NCI-H1694 treated with DMSO at 0.1 percent for 48 hours (cell line): Measurements from ENCODE around the gene CD300LB.
"Not testable (repeated sequence)": the region's sequence is repeated elsewhere in the genome, so short reads cannot be mapped to it uniquely, and the experiment has no call there.

ENCODE experiments used
- DNase-seq: peaks from one replicate; lab custom pipeline; 2025; lab: John Stamatoyannopoulos, UW

Gene CD300LB

GRCh38 chr17:74525781-74526288, 5.4 kb downstream of the CD300LB start:
- DNase-seq, result no peak

DNA sequence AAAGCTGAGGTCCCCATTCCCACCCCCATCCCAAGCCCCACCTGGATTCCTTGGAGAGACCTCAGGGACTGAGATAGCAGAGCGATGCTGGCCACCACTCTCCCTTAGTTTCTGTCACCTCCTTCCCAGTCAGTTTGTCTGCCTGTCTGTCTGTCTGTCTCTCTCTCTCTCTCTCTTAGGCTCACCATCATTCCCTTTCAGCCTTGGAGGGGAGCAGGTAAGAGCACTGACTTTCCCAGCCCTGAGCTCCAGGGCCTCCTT, 5.9 kb downstream of the CD300LB start:
- DNase-seq, result no peak

DNA sequence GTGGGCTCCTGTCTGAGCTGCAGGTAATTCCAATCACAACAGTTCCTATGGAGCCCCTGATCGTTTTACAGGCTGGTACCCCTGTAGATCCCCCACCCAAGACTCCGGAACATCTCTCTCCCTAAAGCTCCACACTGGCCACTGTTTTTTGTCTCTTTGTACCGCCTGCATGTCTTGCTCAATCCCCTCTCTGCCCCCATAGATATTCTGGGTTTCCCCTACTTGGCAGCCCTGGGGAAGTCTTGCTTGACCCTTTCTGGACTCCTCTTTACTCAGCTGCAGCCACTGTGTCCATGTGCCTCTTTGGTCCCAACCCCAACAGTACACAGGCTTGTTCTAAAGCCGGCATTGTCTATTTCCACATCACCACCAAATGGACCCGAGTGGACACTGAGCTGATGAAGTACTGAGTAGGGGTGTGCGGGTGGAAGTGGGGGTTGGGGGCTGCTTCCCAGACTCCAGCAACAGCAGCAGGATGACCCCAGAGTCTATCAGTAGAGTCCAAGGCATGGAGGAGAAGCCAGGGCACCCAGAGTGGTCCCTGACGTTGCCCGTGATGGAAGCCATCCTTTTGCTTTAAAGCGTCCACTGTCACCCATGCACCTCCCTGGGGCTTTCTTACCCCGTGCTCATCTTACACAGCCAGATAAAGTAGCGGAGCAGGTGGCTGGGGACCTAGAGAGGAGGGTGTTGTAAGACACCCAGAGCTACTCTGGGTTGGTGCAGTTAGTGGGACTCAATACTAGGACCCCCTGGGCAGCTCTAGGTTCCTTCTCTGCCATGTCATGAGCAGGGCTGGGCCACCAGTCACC, 6.4 kb downstream of the CD300LB start:
- no peak for DNase-seq

- DNase-seq, result no peak
Measured at GRCh38 chr17:74523308-74523707, 8.0 kb downstream of the CD300LB start.

DNA sequence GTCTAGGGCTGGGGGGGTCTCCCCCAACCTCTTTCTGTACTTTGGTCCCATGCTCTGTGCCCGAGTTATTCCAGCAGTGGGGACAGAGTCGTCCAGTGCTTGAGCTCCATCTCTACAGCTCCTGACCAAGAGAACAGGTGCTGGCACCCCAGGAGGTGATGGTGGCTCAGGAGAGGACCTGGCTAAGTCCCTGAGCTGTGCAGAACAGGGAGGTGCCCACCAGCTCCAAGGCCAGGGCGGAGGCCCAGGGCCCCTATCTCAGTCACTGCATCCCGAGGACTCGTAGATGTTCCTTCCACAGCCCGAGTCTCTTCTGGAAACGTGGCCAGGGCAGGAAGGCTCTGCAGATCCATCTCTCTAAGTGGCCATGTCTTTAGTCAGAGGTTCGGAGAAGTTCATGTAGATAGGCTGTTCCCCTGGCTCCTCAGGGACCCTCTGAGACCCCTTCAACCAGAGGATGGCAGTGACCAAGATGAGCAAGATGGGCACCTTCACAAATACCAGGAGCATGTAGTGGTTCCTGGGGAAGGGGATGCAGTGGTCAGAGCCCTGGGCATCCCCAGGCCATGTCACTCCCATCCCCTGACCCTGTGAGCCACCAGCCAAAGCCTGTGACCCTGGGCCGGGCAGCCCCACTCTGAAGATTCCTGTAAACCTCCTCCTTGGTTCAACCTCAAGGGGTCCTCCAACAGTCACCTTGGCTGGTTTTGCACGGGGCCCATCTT, 8.7 kb downstream of the CD300LB start:
- no peak for DNase-seq

DNA sequence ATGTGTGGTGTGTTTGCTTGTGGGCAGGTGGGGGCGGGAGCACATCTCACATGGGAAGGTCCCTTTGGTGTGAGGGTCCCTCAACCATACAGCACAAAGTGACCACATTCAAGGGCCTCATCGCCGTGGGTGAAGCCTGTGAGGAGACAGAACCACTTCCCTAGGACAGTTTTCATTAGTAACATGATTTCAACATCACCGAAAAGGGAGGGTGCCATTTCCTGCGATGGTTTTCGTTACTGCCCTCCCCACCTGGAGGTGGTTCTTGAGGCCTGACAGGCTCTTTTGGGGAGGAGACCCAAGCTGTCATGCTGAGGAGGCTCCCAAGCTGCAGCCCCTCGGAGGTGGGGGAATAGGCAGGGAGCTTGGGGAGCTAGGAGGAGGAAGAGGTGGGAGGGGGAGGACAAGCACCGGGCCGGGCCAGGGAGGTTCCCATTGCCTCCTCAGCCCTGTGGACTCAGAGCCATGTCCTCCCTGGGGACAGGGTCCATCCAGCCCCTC, 9.5 kb downstream of the CD300LB start:
- no peak for DNase-seq

- no peak for DNase-seq
Measured at GRCh38 chr17:74520790-74521480, 10.3 kb downstream of the CD300LB start.

DNA sequence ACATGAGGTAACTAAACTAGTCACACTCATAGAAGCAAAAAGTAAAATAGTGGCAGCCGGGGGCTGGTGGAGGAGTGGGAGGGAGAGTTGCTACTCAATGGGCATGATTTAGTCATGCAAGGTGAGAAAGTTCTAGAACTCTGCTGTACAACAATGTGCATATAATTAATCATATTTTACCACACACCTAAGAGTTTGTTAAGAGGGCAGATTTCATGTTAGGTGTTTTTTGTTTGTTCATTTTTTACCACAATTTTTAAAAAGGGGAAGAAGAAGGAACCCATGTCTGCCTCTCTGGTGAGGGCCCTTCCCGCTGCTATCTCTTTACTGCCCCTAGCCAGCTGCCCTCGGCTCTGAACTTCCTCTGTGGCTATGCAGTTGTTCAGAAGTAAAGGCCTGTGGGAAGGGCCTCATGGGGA, 11.2 kb downstream of the CD300LB start:
- DNase-seq, result no peak

DNA sequence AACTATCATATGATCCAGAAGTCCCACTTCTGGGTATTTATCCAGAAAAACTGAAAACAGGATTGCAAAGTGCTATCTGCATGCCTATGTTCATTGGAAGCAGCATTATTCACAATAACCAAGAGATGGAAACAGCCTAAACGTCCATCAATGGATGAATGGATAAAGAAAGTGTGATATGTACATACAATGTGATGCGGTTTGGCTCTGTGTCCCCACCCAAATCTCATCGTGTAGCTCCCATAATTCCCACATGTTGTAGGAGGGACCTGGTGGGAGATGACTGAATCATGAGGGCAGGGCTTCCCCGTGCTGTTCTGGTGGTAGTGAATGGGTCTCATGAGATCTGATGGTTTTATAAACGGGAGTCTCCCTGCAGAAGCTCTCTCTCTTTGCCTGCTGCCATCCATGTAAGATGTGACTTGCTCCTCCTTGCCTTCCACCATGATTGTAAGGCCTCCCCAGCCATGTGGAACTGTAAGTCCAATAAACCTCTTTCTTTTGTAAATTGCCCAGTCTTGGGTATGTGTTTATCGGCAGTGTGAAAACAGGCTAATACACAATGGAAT, 12.8 kb downstream of the CD300LB start:
- DNase-seq, result not testable (repeated sequence)

DNA sequence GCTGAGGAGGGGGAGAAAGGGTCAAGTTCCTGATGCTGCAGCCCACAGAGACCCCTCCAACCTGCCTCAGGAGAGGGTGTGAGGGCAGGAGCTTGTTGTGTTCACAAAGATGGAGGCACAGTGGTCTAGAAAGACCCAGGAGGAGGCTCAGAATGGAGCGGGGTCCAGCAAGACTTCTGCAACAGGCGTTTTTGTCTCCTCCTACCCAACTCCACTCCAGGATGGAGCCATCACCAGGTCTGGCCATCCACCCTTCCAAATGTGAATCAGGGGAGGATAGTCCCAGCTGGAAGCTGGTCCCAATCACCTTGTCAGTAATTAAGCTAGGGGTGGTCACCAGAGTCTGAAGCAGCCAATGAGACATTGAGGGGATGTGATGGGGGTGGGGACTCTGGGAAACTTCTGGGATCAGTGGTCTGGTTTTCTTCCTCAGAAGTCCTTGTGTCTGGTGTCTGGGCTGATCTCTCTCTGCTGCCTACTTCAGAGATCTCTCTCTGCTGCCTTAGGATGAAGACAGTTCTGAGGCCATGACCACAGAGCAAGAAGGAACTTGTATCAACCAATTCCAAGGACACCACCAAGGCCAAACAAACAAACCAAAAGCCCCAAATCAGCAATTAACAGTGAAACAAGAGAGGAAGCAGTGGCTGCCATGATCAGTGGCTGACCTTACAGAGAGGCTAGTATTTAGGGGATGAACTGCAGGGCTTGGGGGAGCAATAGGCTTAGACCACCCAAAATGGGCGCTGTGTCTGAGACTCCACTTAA, 14.5 kb downstream of the CD300LB start:
- no peak for DNase-seq

- DNase-seq, result no peak
Measured at GRCh38 chr17:74515941-74516340, 15.3 kb downstream of the CD300LB start.

GRCh38 chr17:74514632-74515334, 16.5 kb downstream of the CD300LB start:
- no peak for DNase-seq

- no peak for DNase-seq
Measured at GRCh38 chr17:74513987-74514631, 17.2 kb downstream of the CD300LB start.

- no peak for DNase-seq
Measured at GRCh38 chr17:74512624-74513091, 18.6 kb downstream of the CD300LB start.

- no peak for DNase-seq
Measured at GRCh38 chr17:74512036-74512435, 19.2 kb downstream of the CD300LB start.

DNA sequence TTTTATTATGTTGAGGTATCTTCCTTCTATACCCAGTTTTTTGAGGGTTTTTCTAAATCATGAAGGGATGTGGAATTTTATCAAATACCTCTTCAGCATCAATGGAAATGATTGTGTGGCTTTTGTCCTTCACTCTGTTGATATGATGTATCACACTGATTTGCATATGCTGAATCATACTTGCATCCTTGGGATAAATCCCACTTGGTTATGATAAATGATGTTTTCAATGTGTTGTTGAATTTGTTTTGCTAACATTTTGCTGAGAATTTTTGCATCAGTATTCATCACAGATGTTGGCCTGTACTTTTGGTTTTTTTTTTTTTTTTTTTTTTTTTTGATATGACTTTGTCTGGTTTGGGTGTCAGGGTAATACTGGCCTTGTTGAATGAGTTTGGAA, 23.1 kb downstream of the CD300LB start:
- DNase-seq, result no peak

GRCh38 chr17:74503949-74504348, 27.3 kb downstream of the CD300LB start:
- not testable (repeated sequence) for DNase-seq

DNA sequence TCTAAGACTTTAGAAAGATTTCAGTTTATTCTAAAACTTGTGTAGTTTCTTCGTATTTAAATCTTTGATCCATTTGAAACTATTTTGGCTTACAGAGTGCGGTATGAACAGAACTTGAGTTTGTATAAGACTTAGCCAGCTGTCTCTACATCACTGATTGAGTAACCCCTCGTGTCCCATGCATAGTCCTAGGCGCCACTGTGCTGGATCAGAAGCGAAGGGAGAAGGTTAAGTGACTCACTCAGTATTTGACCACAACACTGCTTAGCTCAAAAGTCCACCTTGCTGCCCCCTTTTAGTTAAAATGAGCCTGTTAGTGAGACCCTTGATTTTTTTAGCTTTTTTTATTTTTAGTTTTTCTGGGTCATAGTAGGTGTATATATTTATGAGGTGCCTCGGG, 28.4 kb downstream of the CD300LB start:
- no peak for DNase-seq

GRCh38 chr17:74499992-74500391, 31.3 kb downstream of the CD300LB start:
- DNase-seq, result no peak

GRCh38 chr17:74497471-74497870, 33.8 kb downstream of the CD300LB start:
- DNase-seq, result no peak
